BLaER1 (cell line): ENCODE data around the gene TIMM23.

Experiments used
- H3K27ac ChIP-seq: shearing (Covaris generic); formaldehyde crosslinking; 2 replicates; pipeline ENCODE4 v1.8.1; 2022
- H3K27me3 ChIP-seq: shearing (Covaris generic); formaldehyde crosslinking; 2 replicates; pipeline ENCODE4 v1.8.1; 2022
- H3K36me3 ChIP-seq: shearing (Covaris generic); formaldehyde crosslinking; 2 replicates; pipeline ENCODE4 v1.8.1; 2022
- H3K4me1 ChIP-seq: shearing (Covaris generic); formaldehyde crosslinking; 2 replicates; pipeline ENCODE4 v1.8.1; 2022
- H3K4me2 ChIP-seq: shearing (Covaris generic); formaldehyde crosslinking; 2 replicates; pipeline ENCODE4 v1.8.1; 2022
- H3K4me3 ChIP-seq: shearing (Covaris generic); formaldehyde crosslinking; 2 replicates; pipeline ENCODE4 v1.8.1; 2022
- H3K9ac ChIP-seq: shearing (Covaris generic); formaldehyde crosslinking; 2 replicates; pipeline ENCODE4 v1.8.1; 2022
- H3K9me3 ChIP-seq: shearing (Covaris generic); formaldehyde crosslinking; 2 replicates; pipeline ENCODE4 v1.8.1; 2022
- H4K20me1 ChIP-seq: shearing (Covaris generic); formaldehyde crosslinking; 2 replicates; pipeline ENCODE4 v1.8.1; 2022
- Cebpa-rat ChIP-seq: shearing (Covaris generic); IDR thresholded peaks from 2 replicates; pipeline ENCODE4 v1.8.1; 2022

The TIMM23 gene

GRCh38 chr10:46016190-46016589, 43.9 kb downstream of the TIMM23 start:
- H3K27me3 ChIP-seq: no peaks in the 10 kb centered on the region
- H3K4me3 ChIP-seq: no peak overlapping the region
- H3K27ac ChIP-seq: no peak overlapping the region
- H3K9ac ChIP-seq: no peak overlapping the region
- no peak overlapping the region for H3K4me2 ChIP-seq
- H3K4me1 ChIP-seq: peaks cover 25% of the 10 kb centered on the region
- H3K9me3 ChIP-seq: no peaks in the 10 kb centered on the region
- H4K20me1 ChIP-seq: peaks cover 74% of the 10 kb centered on the region
- TF ChIP-seq Cebpa-rat: no peak
- H3K36me3 ChIP-seq: peaks cover 58% of the 10 kb centered on the region

GRCh38 chr10:46016811-46017210, 44.5 kb downstream of the TIMM23 start:
- no peak overlapping the region for H3K27ac ChIP-seq
- no peaks in the 10 kb centered on the region for H3K9me3 ChIP-seq
- no peak for TF ChIP-seq Cebpa-rat
- no peak overlapping the region for H3K4me3 ChIP-seq
- H4K20me1 ChIP-seq: peaks cover 80% of the 10 kb centered on the region
- no peak overlapping the region for H3K4me2 ChIP-seq
- H3K27me3 ChIP-seq: no peaks in the 10 kb centered on the region
- peaks cover 25% of the 10 kb centered on the region for H3K4me1 ChIP-seq
- H3K9ac ChIP-seq: no peak overlapping the region
- H3K36me3 ChIP-seq: peaks cover 52% of the 10 kb centered on the region

GRCh38 chr10:46017733-46018132, 45.4 kb downstream of the TIMM23 start:
- H3K4me1 ChIP-seq: peaks cover 25% of the 10 kb centered on the region
- peaks cover 90% of the 10 kb centered on the region for H4K20me1 ChIP-seq
- H3K4me2 ChIP-seq: no peak overlapping the region
- no peak overlapping the region for H3K27ac ChIP-seq
- H3K36me3 ChIP-seq: peaks cover 45% of the 10 kb centered on the region
- no peaks in the 10 kb centered on the region for H3K9me3 ChIP-seq
- H3K27me3 ChIP-seq: no peaks in the 10 kb centered on the region
- no peak overlapping the region for H3K9ac ChIP-seq
- TF ChIP-seq Cebpa-rat: no peak
- no peak overlapping the region for H3K4me3 ChIP-seq

GRCh38 chr10:46018453-46019176, 46.3 kb downstream of the TIMM23 start:
- Histone ChIP-seq H3K4me2 (peak overlapping the region; percentile 38; the same call in 1 of the 2 replicates), H4K20me1 (peaks cover 98% of the 10 kb centered on the region)

GRCh38 chr10:46019177-46019528, 46.9 kb downstream of the TIMM23 start:
- Histone ChIP-seq H3K27ac (no peak overlapping the region), H3K4me3 (no peak overlapping the region), H3K4me1 (peaks cover 38% of the 10 kb centered on the region), H3K27me3 (no peaks in the 10 kb centered on the region), H4K20me1 (peaks cover 99% of the 10 kb centered on the region), H3K4me2 (peak overlapping the region; percentile 38; the same call in 1 of the 2 replicates), H3K9me3 (peaks cover 4% of the 10 kb centered on the region; the same call in 1 of the 2 replicates), H3K9ac (no peak overlapping the region), H3K36me3 (peaks cover 37% of the 10 kb centered on the region)
- TF ChIP-seq Cebpa-rat: no peak

More at GRCh38 chr10:46018453-46019176, 46.3 kb downstream of the TIMM23 start:
- Histone ChIP-seq H3K4me3 (no peak overlapping the region), H3K9ac (no peak overlapping the region), H3K27ac (no peak overlapping the region; the same call in 1 of the 2 replicates), H3K36me3 (peaks cover 42% of the 10 kb centered on the region), H3K27me3 (no peaks in the 10 kb centered on the region), H3K9me3 (peaks cover 4% of the 10 kb centered on the region; the same call in 1 of the 2 replicates), H3K4me1 (peaks cover 33% of the 10 kb centered on the region)
- TF ChIP-seq Cebpa-rat: no peak

GRCh38 chr10:46019569-46020343, 47.5 kb downstream of the TIMM23 start:
- no peak for TF ChIP-seq Cebpa-rat
- H3K27ac ChIP-seq: 0 out of 2 replicates have a peak overlapping the region, but pooled peaks have one; percentile 0
- H3K27me3 ChIP-seq: no peaks in the 10 kb centered on the region
- peak overlapping the region; percentile 38 for H3K4me2 ChIP-seq
- peaks cover 4% of the 10 kb centered on the region; the same call in 1 of the 2 replicates for H3K9me3 ChIP-seq
- peaks cover 40% of the 10 kb centered on the region for H3K4me1 ChIP-seq
- no peak overlapping the region for H3K9ac ChIP-seq
- no peak overlapping the region for H3K4me3 ChIP-seq
- H4K20me1 ChIP-seq: peaks cover 100% of the 10 kb centered on the region
- peaks cover 34% of the 10 kb centered on the region for H3K36me3 ChIP-seq

- H4K20me1 ChIP-seq: peaks cover 100% of the 10 kb centered on the region
- peaks cover 40% of the 10 kb centered on the region for H3K4me1 ChIP-seq
- H3K27me3 ChIP-seq: no peaks in the 10 kb centered on the region
- H3K4me2 ChIP-seq: peak overlapping the region; percentile 35
- no peak overlapping the region for H3K9ac ChIP-seq
- peaks cover 4% of the 10 kb centered on the region; the same call in 1 of the 2 replicates for H3K9me3 ChIP-seq
- H3K27ac ChIP-seq: 0 out of 2 replicates have a peak overlapping the region, but pooled peaks have one; percentile 0
- no peak overlapping the region for H3K4me3 ChIP-seq
- H3K36me3 ChIP-seq: peaks cover 34% of the 10 kb centered on the region
- no peak for TF ChIP-seq Cebpa-rat
Observed at GRCh38 chr10:46020344-46020657, 48.0 kb downstream of the TIMM23 start.

GRCh38 chr10:46022978-46023702, 50.9 kb downstream of the TIMM23 start:
- Histone ChIP-seq H3K9me3 (peaks cover 4% of the 10 kb centered on the region; the same call in 1 of the 2 replicates), H3K4me2 (peak overlapping the region; percentile 70), H3K9ac (0 out of 2 replicates have a peak overlapping the region, but pooled peaks have one; percentile 23), H3K4me1 (peaks cover 46% of the 10 kb centered on the region), H3K4me3 (peak overlapping the region; percentile 59), H3K27ac (no peak overlapping the region), H3K27me3 (no peaks in the 10 kb centered on the region), H4K20me1 (peaks cover 100% of the 10 kb centered on the region), H3K36me3 (peaks cover 32% of the 10 kb centered on the region)
- TF ChIP-seq Cebpa-rat: no peak

- no peak for TF ChIP-seq Cebpa-rat
- no peak overlapping the region for H3K4me3 ChIP-seq
- no peak overlapping the region for H3K9ac ChIP-seq
- H4K20me1 ChIP-seq: peaks cover 100% of the 10 kb centered on the region
- H3K27me3 ChIP-seq: no peaks in the 10 kb centered on the region
- H3K27ac ChIP-seq: no peak overlapping the region
- peaks cover 46% of the 10 kb centered on the region for H3K4me1 ChIP-seq
- H3K36me3 ChIP-seq: peaks cover 32% of the 10 kb centered on the region
- H3K9me3 ChIP-seq: peaks cover 4% of the 10 kb centered on the region; the same call in 1 of the 2 replicates
- no peak overlapping the region for H3K4me2 ChIP-seq
Observed at GRCh38 chr10:46024948-46025347, 52.7 kb downstream of the TIMM23 start.
